ENCODE measurements around the gene MOV10.
A peak's percentile ranks its signal among the peaks of the same experiment; 100 is the strongest.

The MOV10 gene

GRCh38 chr1:112700290-112701226, 26.1 kb downstream of the MOV10 start:
- DNase-seq (ENCODE audit: low read depth): peak; percentile 94

- DNase-seq (ENCODE audit: low read depth): no peak
These were observed 27.0 kb downstream of the MOV10 start for GRCh38 chr1:112701227-112702066.

- DNase-seq (ENCODE audit: low read depth): no peak
These were observed 27.6 kb downstream of the MOV10 start for GRCh38 chr1:112702067-112702395.

- no peak for DNase-seq (ENCODE audit: low read depth)
These were observed 28.2 kb downstream of the MOV10 start for GRCh38 chr1:112702420-112703261.

- DNase-seq (ENCODE audit: low read depth): no peak
These were observed 29.2 kb downstream of the MOV10 start for GRCh38 chr1:112703706-112704105.

DNA sequence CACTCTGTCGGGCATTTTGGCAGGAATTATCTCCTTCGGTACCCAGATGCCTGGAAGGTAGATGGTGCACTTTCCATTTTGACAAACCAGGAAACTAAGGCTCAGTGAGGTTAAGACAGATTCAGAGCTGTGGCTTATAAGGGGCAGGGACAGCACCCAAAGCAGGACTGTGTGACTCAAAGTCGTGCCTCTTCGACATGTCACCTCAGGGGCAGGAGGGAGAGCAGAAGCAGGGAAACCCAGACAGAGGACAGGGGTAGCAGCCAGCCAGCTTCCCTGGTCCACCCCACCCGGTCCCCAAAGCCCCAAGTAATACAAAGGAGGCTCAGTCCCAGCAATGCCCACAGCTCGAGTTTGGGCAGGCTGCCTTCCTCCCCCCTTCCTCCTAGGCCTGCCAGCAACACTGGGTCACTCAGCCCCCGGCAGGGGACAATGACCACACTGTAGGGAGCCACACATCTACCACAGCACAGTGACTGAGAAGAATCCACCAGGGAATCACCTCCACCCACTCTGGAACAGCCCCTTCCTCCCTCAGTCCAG, 30.0 kb downstream of the MOV10 start:
- DNase-seq (ENCODE audit: low read depth): no peak

- peak; percentile 98 for DNase-seq (ENCODE audit: low read depth)
These were observed 30.6 kb downstream of the MOV10 start for GRCh38 chr1:112704934-112705627.

GRCh38 chr1:112706505-112707220, 32.2 kb downstream of the MOV10 start, which contains the start of gene RHOC:
RHOC (minus strand) TSS chr1:112707127; CDS start chr1:112703799, 3,328 bp downstream.
- peak; percentile 80 for DNase-seq (ENCODE audit: low read depth)

- DNase-seq (ENCODE audit: low read depth): peak; percentile 93
These were observed 33.0 kb downstream of the MOV10 start for GRCh38 chr1:112707221-112708001.

DNA sequence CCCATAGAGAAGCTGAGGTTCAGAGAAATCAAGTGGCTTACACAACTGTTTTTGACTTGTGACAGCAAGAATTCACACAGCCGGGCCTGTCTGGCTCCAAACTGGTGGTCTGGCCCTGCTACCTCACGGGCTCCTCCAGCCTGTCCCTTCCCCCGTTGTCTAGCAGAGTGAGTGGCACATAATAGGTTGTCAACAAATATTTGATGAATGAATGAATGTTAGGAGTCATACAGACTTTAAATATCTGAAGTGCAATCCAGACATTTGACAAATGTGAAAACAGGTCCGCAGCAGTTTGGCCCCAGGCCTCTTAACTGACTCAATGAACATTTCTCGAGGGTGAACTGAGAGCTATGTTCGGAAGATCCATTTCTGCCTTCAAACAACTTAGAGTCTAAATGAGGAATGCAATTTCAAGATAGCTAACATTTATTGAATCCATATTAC, 33.6 kb downstream of the MOV10 start:
- no peak for DNase-seq (ENCODE audit: low read depth)

DNA sequence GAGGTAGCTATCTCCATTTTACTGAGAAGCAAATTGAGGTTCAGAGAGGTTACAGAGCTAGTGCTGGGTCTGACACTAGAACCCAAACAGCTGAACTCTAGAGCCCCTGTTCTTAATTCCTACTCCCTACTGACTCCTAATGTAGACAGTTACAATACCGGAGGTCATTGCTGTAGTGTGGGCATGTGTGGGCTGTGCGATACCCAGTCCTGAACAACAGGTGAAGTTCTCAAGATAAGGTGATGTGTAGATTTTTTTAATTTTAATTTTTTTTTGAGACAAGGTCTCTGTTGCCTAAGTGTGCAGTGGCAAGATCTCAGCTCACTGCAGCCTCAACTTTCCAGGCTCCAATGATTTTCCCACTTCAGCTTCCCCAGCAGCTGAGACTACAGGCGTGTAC, 34.0 kb downstream of the MOV10 start:
- no peak for DNase-seq (ENCODE audit: low read depth)

- DNase-seq (ENCODE audit: low read depth): no peak
These were observed 35.7 kb downstream of the MOV10 start for GRCh38 chr1:112710159-112710558.

DNA sequence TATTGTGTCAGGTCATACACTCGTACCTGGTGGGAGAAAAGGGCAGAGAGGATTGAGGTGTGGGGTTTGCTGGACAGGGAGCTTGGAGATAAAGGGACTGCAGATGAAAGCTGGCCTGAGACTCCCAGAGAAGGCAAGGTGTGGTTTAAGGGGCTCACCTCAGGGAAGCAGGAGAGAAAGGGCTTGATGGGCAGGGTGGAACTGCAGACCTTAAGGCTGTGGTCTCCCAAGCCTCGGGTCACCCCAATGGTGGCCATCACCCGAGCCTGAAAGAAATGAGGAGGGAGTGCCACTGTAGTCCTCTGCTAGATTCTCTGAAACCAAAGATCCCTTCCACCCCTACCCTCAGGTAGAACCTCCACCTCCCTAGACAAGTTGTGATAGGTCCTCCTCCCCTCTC, 36.1 kb downstream of the MOV10 start:
- DNase-seq (ENCODE audit: low read depth): no peak

- no peak for DNase-seq (ENCODE audit: low read depth)
These were observed 36.6 kb downstream of the MOV10 start for GRCh38 chr1:112711041-112711440.

- DNase-seq (ENCODE audit: low read depth): no peak
These were observed 37.2 kb downstream of the MOV10 start for GRCh38 chr1:112711670-112712069.

DNA sequence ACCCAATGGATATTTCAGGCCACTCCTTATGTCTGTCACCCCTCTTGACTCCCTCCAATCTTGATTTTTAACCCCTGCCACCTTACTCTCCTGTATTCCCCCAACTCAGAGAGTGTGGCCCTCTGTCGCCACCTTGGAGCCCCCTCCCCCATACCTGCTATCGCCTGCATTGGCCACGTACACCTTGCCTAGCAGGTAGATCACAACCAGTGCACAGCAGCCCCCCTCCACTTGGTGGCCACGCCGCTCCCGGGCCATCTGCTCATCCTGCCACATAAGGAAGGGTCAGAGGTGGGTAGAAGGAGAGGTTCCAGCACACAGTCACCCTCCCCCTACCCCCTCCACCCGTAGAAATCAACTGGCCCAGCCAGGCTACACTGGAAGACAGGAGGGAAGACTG, 37.7 kb downstream of the MOV10 start:
- DNase-seq (ENCODE audit: low read depth): no peak

- DNase-seq (ENCODE audit: low read depth): no peak
These were observed 38.3 kb downstream of the MOV10 start for GRCh38 chr1:112712701-112713128.

GRCh38 chr1:112713466-112714312, 39.2 kb downstream of the MOV10 start:
- DNase-seq (ENCODE audit: low read depth): no peak

All from ELR (cell line).